Endothelial cell of umbilical vein (primary cell): Measurements from ENCODE around the gene CEP72. TPM values are rescaled to one million over a fixed set of nuclear protein-coding genes. Genes with fewer than 3 reads are reported as not detected.

Experiments
- BruUV-seq: library from RNA; stranded (reverse); fragments of 400-500 nt; replicated peaks from 2 replicates; lab custom pipeline; 2021; lab: Mats Ljungman, UMichigan
- CTCF ChIA-PET: fragments of 300-600, 350-600 bp; sonication (Branson Sonifier 250); formaldehyde crosslinking; loops from one replicate; lab custom pipeline; 2021; ENCODE audit warnings: antibody characterized with exemption, inconsistent platforms; lab: Charles Lee
- POLR2A ChIA-PET: fragments of 300-600, 350-600 bp; sonication (Branson Sonifier 250); formaldehyde crosslinking; loops from one replicate; lab custom pipeline; 2021; ENCODE audit warnings: antibody characterized with exemption, inconsistent platforms; lab: Charles Lee
- DNase-seq: peaks from one replicate; pipeline ENCODE4 v3.0.0-alpha.2; 2011; ENCODE audit warnings: low read depth, low spot score
- FAIRE-seq: peaks from 2 replicates; lab custom pipeline; 2011; peaks lifted over from hg19 to GRCh38; lab: Jason Lieb, UNC
- H2AFZ ChIP-seq: 2 replicates; pipeline ENCODE4 v1.6.0; 2012; ENCODE audit warnings: low read depth, low read length, control low read depth, inconsistent platforms
- H3K27ac ChIP-seq: 2 replicates; pipeline ENCODE4 v1.5.1; 2011; ENCODE audit warnings: low read depth, mild to moderate bottlenecking, control low read depth, low read length, moderate library complexity; ENCODE audit not compliant: insufficient read depth
- H3K27me3 ChIP-seq, 2 experiments: 2 replicates each; pipeline versions ENCODE4 v1.6.0 to v1.6.1; 2011; ENCODE audit warnings: low read length in 2 of 2, mixed read lengths in 1 of 2; ENCODE audit not compliant: control insufficient read depth in 2 of 2, insufficient read depth in 2 of 2
- H3K36me3 ChIP-seq, 2 experiments: 2 replicates in 1 of 2; 3 replicates in 1 of 2; pipeline ENCODE4 v1.5.1; 2011; ENCODE audit warnings: low read length in 2 of 2, mild to moderate bottlenecking in 1 of 2, moderate library complexity in 1 of 2; ENCODE audit not compliant: control insufficient read depth in 2 of 2, insufficient read depth in 2 of 2; ENCODE audit errors: extremely low read depth in 1 of 2
- H3K4me1 ChIP-seq: 3 replicates; pipeline ENCODE4 v1.5.1; 2011; ENCODE audit warnings: mild to moderate bottlenecking, low read length; ENCODE audit not compliant: control insufficient read depth, insufficient read depth; ENCODE audit errors: extremely low read depth
- H3K4me2 ChIP-seq: 2 replicates; pipeline ENCODE4 v1.6.1; 2011; ENCODE audit warnings: low read length, control low read depth, mixed read lengths; ENCODE audit not compliant: insufficient read depth
- H3K4me3 ChIP-seq, 3 experiments: fragments of 200-600 bp in 1 of 3; sonication (generic), shearing (Covaris generic) in 1 of 3; replicated peaks in 1 of 3; 2 replicates each; pipeline ENCODE4 v1.5.1; 2011 to 2016; ENCODE audit warnings: control low read depth in 3 of 3, low read length in 3 of 3, mild to moderate bottlenecking in 2 of 3, inconsistent platforms in 1 of 3, low read depth in 1 of 3, moderate library complexity in 1 of 3; ENCODE audit not compliant: insufficient read depth in 1 of 3
- H3K79me2 ChIP-seq: 2 replicates; pipeline ENCODE4 v1.6.0; 2012; ENCODE audit warnings: low read length, inconsistent platforms; ENCODE audit not compliant: control insufficient read depth, insufficient read depth
- H3K9ac ChIP-seq: replicated peaks from 2 replicates; pipeline ENCODE3; 2011; ENCODE audit warnings: low read length, control low read depth; ENCODE audit not compliant: insufficient read depth; ENCODE audit errors: extremely low read depth
- H3K9me1 ChIP-seq: replicated peaks from 3 replicates; pipeline ENCODE4 v1.6.0; 2011; ENCODE audit warnings: mild to moderate bottlenecking, low read length; ENCODE audit not compliant: control insufficient read depth, insufficient read depth; ENCODE audit errors: extremely low read depth
- H3K9me3 ChIP-seq: replicated peaks from 2 replicates; pipeline ENCODE4 v1.5.1; 2012; ENCODE audit warnings: low read length, inconsistent platforms; ENCODE audit not compliant: control insufficient read depth, insufficient read depth
- H4K20me1 ChIP-seq: replicated peaks from 2 replicates; pipeline ENCODE3; 2011; ENCODE audit warnings: mild to moderate bottlenecking, low read length; ENCODE audit not compliant: control insufficient read depth, insufficient read depth; ENCODE audit errors: extremely low read depth
- CTCF ChIP-seq, 2 donors: IDR thresholded peaks; 1 replicate in 1 of 2; 2 replicates in 1 of 2; pipeline ENCODE4 v1.5.1; 2011; ENCODE audit warnings: low read length in 2 of 2, mild to moderate bottlenecking in 2 of 2, moderate library complexity in 2 of 2, control low read depth in 1 of 2, inconsistent platforms in 1 of 2, low read depth in 1 of 2; ENCODE audit not compliant: insufficient read depth in 1 of 2; ENCODE audit errors: extremely low read depth in 1 of 2
- EZH2 ChIP-seq: IDR thresholded peaks from 2 replicates; pipeline ENCODE4 v1.6.1; 2012; ENCODE audit warnings: borderline replicate concordance, low read depth, mild to moderate bottlenecking, moderate library complexity, low read length, inconsistent platforms; ENCODE audit not compliant: severe bottlenecking
- FOS ChIP-seq: IDR thresholded peaks from 2 replicates; pipeline ENCODE4 v1.6.1; 2011; ENCODE audit warnings: mild to moderate bottlenecking, low read length, moderate library complexity, borderline replicate concordance; ENCODE audit not compliant: insufficient read depth
- GATA2 ChIP-seq: IDR thresholded peaks from 2 replicates; pipeline ENCODE4 v1.7.0; 2011; ENCODE audit warnings: low read depth, mild to moderate bottlenecking, moderate library complexity, mixed read lengths, low read length; ENCODE audit not compliant: insufficient read length, insufficient read depth
- JUN ChIP-seq: IDR thresholded peaks from 2 replicates; pipeline ENCODE4 v1.6.1; 2011; ENCODE audit warnings: borderline replicate concordance, low read depth; ENCODE audit not compliant: insufficient read length, insufficient read depth
- MAX ChIP-seq: IDR thresholded peaks from 2 replicates; pipeline ENCODE4 v1.6.1; 2011; ENCODE audit not compliant: insufficient read depth, insufficient read length
- MYC ChIP-seq: IDR thresholded peaks from one replicate; pipeline ENCODE4 v1.6.1; 2011; ENCODE audit warnings: mild to moderate bottlenecking, low read depth, low read length
- POLR2A ChIP-seq: IDR thresholded peaks from 2 replicates; pipeline ENCODE4 v1.6.1; 2012; ENCODE audit warnings: low read depth, mild to moderate bottlenecking, control low read depth, low read length
- POLR2AphosphoS5 ChIP-seq: IDR thresholded peaks from 2 replicates; pipeline ENCODE4 v1.6.1; 2012; ENCODE audit warnings: low read depth, mild to moderate bottlenecking, control low read depth, low read length, moderate library complexity; ENCODE audit not compliant: insufficient read depth
- dilution Hi-C: fragments of 300-500 bp; cut with MboI; formaldehyde crosslinking; loops from one replicate; pipeline ENCODE4 v1.15.0; 2019; ENCODE audit warnings: low sequenced_read_pairs; ENCODE audit not compliant: extremely low pct_ligation_motif_present
- intact Hi-C: fragments of 100-400 bp; cut with micrococcal nuclease; formaldehyde crosslinking; loops from one replicate; pipeline ENCODE4 v1.10.0; 2022
- polyA plus RNA-seq, 4 experiments: library from polyadenylated mRNA; depleted of rRNA in 3 of 4; stranded (reverse) in 3 of 4; unstranded in 1 of 4; fragments of >200 nt; gene quantifications; 2 replicates each; pipeline versions ENCODE4 v1.2.1 to v1.2.3, GENCODE V29; 2011 to 2012; ENCODE audit warnings: missing spikeins in 1 of 4
- total RNA-seq: library from RNA; stranded (reverse); gene quantifications from 2 replicates; pipeline ENCODE4 v1.2.3, GENCODE V29; 2021

The CEP72 gene
- total and polyA plus RNA-seq, 2 donors (not counting 3 experiments of a cell fraction or from before 2014, with no cell fraction given): 2.9 to 9.5 TPM

- Histone ChIP-seq H3K9me1 (no peaks in the 10 kb centered on the region), H3K79me2 (no peaks in the 10 kb centered on the region), H3K27ac (no peak overlapping the region), H3K9me3 (no peaks in the 10 kb centered on the region), H3K9ac (no peak overlapping the region), H3K4me3 (no peak overlapping the region), H3K4me2 (no peak overlapping the region), H4K20me1 (no peaks in the 10 kb centered on the region), H3K4me1 (no peaks in the 10 kb centered on the region), H3K36me3 (no peaks in the 10 kb centered on the region), H2AFZ (no peak overlapping the region), H3K27me3 (peaks cover 4 to 5% of the 10 kb centered on the region in 2 experiments)
- BruUV-seq: no TSS peak
- dilution Hi-C loops (no loop called here), intact Hi-C loops (no loop called here)
- TF ChIP-seq GATA2 (no peak), MAX (no peak), POLR2A (no peak), POLR2AphosphoS5 (no peak), CTCF (IDR thresholded peaks at IDR 0.05; ENCODE audit: extremely low read depth in 1 of 2, insufficient read depth in 1 of 2, low read depth in 1 of 2, low read length in 2 of 2) (no peak), JUN (no peak), MYC (no peak), EZH2 (no peak), FOS (no peak)
- ChIA-PET CTCF (no interaction called here), POLR2A (no interaction called here)
- FAIRE-seq (no peak), DNase-seq (no peak)
Measured at GRCh38 chr5:568809-569208, 43.3 kb upstream of the CEP72 start.
